SK-N-MC (cell line): Measurements from ENCODE around the gene SH3GL2.

Source experiments
- EZH2 ChIP-seq: fragments of 200-600 bp; sonication (generic); IDR thresholded peaks from one replicate; pipeline ENCODE4 v1.6.1; 2017; ENCODE audit warnings: antibody characterized with exemption
- FOXP2 ChIP-seq: optimal IDR thresholded peaks from 2 replicates; pipeline ENCODE3; 2011; ENCODE audit warnings: mild to moderate bottlenecking, moderate library complexity; ENCODE audit not compliant: insufficient read depth; ENCODE audit errors: extremely low read length, control extremely low read depth
- POLR2AphosphoS5 ChIP-seq: IDR thresholded peaks from 2 replicates; pipeline ENCODE4 v1.6.1; 2012; ENCODE audit warnings: mild to moderate bottlenecking, low read depth, low read length, borderline replicate concordance

- TF ChIP-seq POLR2AphosphoS5 (no peak), EZH2 (no peak), FOXP2 (no peak)
Measured at GRCh38 chr9:17757816-17758215, 178.9 kb downstream of the SH3GL2 start.
